ENCODE measurements around the gene OR52K1. TPM values are rescaled to one million over a fixed set of nuclear protein-coding genes. Genes with fewer than 3 reads are reported as not detected.
"Not testable (repeated sequence)": the region's sequence is repeated elsewhere in the genome, so short reads cannot be mapped to it uniquely, and the experiment has no call there.

OR52K1 gene
- 0.25 TPM for polyA plus RNA-seq (ENCODE audit: insufficient read length)
- long read RNA-seq, donor 1 = 0 reads
- long read RNA-seq, donor 2 = 0 reads
- long read RNA-seq, donor 3 = 0 reads
- long read RNA-seq, donor 4 = 0 reads
- long read RNA-seq, donor 5 = 0 reads
- long read RNA-seq, donor 6 = 0 reads
- long read RNA-seq, donor 7 = 0 reads
- long read RNA-seq, donor 8 = 0 reads

DNA sequence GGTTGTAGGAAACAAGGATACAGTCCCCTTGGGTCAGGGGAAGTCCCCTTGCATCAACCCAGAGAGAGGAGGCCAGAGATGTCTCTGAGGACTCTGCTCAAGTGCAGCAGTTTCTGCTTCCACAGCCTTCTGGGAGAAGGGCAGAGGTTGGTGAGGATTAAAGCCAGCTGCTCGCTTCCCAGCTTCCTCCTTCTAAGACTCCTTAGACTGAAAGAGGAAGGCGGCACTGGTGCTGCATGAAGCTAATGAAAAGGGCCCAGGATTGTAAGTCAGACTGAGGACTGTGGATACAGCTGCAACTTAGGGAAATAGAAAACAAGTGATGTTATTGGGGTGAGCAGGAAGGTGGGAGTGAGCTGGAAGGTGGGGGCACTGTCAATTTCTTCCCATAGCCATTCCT lies at the start of gene OR52K1:
Gene OR52K1, plus strand, starts transcription at position 202 of the 400 bp plus-strand sequence. CDS start 6,255 bp downstream, outside the sequence.
- no peak for DNase-seq

- DNase-seq = no peak
Measured at GRCh38 chr11:4433856-4434255, 48.6 kb upstream of the OR52K1 start.

GRCh38 chr11:4436411-4436810 lies 46.0 kb upstream of the OR52K1 start:
- no peak for DNase-seq

- DNase-seq = no peak
Measured at GRCh38 chr11:4441515-4441914, 40.9 kb upstream of the OR52K1 start.

DNA sequence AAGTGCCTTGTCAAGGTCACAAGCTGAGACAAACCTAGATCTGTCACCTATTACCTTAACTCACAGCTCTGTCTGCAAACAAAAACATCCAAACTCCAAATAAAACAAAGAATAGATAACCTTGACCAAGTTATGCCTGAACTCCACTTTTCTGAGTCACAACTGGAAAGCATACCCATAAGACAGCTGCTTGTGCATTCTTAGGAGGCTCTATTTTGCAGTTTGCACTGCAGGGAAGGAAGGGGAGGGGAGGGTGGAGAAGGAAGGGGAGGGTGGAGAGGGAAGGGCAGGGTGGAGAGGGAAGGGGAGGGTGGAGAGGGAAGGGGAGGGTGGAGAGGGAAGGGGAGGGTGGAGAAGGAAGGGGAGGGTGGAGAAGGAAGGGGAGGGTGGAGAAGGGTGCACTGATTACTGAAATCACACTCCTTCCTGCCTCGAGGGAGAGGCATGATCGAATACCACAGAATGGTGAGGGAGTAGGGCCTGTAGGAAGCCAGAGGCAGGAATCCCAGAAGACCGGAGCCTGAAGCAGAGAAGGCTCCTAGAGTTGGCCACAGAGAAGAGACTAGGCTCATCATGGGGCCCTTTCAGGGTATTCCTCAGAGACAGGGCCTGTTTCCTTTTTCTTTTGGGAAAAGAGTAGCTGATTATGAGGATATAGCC lies 39.1 kb upstream of the OR52K1 start:
- no peak for DNase-seq

DNA sequence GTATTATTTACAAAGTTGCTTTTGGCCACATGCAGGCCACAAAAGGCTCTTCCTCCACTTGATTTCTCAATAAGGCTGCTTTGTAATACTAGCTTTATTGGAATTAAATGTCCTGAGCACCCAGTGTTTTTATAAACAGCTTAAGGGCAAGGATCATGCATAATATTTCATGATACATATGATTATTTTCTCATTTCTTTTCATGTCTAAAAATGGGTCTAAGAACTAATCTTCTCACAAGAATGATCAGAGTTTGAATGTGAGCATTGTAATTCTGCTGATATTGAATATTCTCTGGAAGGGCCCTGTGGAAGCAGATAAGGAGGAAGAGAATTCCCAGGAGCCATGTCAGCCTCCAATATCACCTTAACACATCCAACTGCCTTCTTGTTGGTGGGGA lies 33.5 kb upstream of the OR52K1 start, which contains the start of gene OR52K2:
Gene OR52K2, plus strand, starts transcription at position 301 of the 400 bp plus-strand sequence. Its CDS starts 45 bp downstream, at position 346.
- DNase-seq = no peak

DNA sequence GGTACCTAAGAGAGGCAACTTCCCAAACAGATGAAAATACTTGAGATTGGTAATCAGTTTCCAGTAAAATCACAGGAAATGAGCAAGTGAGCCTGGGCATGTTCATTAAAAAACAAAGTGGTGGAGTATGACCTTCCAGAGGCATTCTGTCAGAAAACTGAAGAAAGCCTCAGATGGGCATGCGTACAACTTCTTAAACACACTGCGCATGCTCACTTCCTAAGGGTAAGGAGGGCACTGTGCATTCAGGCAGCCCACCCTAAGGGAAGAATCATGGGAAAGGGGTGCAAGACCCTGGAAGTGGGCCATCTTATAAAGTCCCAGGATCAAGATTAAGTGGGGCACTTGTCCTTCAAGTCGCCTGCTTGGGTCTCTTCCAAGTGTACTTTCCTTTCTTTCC lies 29.3 kb upstream of the OR52K1 start:
- DNase-seq = no peak

DNA sequence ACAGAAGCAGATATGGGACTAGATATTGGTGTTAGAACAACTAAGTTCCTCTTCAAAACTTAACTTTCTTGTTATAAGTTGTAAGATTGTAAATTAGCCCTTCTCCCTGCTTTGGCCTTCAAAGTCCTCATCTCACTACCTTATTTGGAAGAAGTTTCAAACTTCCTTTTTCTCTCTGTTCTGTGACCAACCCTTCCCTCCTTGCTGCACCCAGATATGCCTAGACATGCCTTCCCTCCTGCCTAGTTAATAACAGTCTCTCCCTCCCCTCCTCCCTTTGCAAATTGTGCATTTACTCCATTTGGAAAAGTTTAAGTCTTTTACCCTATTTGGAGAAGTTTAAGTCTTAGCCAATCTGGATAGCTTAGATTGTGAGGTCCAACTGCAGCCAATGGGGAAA lies 28.4 kb upstream of the OR52K1 start:
- no peak for DNase-seq

- no peak for DNase-seq
Measured at GRCh38 chr11:4455419-4455818, 27.0 kb upstream of the OR52K1 start.

GRCh38 chr11:4459500-4459899 lies 22.9 kb upstream of the OR52K1 start:
- DNase-seq = no peak

GRCh38 chr11:4460151-4460550 lies 22.3 kb upstream of the OR52K1 start:
- no peak for DNase-seq

DNA sequence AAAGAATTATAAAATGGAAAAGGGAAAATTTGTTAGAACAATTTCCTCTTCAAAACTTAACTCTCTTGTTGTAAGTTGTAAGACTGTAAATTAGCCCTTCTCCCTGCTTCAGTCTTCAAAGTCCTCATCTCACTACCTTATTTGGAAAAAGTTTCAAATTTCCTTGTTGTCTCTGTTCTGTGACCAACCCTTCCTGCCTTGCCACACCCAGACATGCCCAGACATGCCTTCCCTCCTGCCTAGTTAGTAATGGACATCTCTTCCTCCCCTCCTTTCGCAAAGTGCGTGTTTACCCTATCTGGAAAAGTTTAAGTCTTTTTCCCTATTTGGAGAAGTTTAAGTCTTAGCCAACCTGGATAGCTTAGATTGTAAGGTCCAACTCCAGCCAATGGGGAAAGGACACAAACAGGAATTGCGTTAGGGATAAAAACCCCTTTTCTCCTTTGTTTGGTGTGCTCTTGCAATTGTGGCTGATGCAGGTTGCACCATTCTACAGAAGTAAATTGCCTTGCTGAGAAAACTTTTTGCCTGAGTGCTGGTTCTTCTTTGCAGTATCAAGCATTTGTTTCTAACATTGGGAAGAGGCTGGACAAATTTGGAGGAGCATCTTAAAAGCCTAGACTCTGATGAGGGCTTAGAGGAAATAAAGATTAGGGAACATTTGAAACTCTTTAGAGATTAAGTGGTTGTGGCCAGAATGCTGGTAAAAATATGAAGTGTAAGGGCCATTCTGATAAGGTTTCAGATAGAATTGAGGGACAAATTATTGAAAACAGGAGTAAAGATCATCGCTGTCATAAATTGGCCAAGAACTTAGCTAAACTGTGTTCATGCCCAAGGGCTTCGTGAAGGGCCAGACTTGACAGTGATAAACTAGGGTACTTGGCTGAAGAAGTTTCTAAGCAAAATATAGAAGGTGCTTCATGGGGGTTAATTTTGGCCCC lies 18.0 kb upstream of the OR52K1 start:
- DNase-seq = no peak

DNA sequence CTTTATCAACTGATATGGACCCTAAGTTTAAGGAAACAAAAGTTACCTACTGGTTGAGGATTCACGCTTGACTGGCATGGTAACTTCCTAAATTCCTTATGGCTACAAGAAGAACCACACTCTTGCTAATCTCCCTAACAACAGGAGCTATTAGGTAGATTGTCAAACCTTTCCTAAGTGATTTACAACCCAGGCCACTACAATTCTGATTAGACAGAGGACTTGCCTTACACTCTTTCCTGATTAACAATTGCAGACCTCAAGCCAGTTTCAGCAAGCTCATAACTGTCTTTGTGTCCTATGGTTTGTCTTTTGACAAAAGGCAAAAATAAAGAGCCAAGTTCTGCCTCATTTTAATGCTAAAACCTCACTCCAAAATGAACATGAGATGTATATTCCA lies 17.0 kb upstream of the OR52K1 start:
- DNase-seq = no peak

DNA sequence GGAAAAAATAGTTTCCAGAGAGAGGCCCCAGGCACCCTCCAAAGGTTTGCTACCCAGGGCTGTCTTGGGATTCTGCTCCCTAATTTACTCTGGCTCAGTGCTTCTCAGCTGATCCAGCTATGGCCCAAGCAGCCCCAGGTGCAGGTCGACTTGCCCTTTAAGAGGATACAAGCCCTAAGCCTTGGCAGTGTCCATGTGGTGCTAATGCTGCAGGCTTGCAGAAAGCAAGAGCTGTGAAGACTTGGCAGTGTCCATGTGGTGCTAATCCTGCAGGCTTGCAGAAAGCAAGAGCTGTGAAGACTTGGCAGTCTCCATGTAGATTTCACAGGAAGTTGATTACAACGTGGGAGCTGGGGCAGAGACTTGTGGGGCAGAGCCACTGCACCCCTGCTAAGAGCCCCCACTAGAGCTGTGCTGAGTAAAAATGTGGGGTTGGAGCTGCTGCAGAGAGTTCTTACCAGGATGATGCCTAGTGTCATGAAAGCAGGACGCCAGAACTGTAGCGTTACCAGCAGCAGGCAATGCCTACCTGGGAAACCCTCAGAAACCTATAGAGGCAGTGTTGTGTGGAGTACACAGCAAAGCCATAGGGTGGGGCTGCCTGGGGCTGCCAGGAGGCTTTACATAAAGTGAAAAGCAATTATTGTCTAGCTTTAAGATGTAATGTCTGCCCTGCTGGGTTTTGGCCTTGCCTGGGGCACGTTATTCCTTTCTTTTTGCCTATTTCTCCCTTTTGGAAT lies 16.1 kb upstream of the OR52K1 start:
- no peak for DNase-seq

DNA sequence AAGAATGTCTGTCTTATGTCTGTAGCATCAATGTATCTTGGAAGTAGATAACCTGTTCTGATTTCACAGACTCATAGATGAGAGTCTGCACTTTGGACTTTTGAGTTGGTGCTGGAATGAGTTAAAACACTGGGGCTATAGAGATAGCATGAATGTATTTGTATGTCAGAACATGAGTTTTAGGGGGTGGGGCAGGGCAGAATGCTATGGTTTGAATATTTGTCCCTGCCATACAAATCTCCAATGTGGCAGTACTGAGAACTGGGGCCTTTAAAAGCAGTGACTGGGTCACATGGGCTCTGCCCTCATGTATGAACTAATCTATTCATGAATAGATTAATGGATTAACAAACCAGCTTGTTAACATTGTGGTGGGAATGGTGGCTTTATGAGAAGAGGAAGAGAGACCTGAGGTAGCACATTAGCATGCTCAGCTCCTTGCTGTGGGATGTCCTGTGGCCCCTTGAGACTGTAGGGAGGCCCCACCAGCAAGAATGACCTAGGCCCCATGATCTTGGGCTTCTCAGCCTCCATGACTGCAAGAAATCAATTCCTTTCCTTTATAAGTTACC lies 15.5 kb upstream of the OR52K1 start:
- DNase-seq = no peak

DNA sequence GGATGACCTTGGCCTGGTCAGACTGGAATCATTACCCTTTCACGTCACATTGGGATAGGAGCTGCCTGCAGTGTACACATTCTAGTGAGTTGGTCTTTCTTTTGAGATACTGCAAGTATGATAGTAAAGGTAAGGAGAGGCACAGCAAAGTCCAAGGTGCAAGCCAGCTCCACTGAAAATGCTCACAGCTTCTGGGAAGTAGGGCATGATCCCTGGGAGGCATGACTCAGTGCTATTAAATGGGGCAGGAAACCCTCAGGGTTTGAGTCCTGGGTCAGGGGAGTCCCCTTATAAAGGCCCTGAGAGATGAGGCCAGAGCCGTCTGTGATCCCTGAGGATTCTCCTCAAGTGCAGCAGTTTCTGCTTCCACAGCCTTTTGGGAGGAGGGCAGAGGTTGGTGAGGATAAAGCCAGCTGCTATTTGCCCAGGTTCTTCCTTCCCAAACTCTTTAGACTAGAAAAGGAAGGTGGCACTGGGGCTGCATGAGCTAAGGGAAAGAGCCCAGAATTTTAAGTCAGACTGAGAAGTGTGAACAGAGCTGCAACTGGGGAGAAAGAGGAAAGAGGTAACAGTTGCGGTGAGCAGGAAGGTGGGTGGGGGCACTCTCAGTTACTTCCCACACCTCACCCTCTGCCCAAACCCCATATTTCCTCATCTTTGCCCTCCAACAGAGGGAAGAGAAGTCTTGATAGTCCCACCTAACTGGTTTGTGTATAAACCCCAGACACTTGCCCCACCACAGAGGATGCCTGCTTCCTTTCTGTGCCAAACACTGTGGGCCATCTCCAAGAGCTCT lies 14.4 kb upstream of the OR52K1 start:
- no peak for DNase-seq

- no peak for DNase-seq
Measured at GRCh38 chr11:4479644-4480043, 2.8 kb upstream of the OR52K1 start.

DNA sequence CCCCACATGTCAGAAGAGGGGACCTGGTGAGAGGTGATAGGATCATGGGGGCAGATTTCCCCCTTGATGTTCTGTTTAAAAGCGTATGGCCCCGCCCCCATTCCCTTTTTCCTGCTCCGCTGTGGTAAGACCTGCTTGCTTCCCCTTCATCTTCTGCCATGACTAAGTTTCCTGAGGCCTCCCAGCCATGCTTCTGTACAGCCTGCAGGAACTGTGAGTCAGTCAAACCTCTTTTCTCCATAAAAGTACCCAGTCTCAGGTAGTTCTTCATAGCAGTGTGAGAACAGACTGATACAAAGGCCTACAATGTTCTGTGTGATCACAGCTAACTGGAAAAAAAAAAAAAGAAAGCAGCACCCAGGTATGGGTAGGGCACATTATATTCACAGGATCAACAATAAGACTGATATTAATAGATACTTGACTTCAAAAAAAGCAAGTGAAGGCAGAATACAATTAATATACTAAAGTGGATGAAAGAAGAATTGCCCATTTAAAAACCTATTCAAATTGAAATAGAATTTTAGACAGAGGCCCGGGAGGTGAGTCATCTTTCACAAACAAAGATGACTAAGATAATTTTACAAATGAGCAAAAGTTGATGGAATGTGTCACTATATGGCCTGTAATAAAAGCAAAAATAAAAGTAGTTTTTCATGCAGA lies 1.7 kb upstream of the OR52K1 start:
- DNase-seq = no peak

- DNase-seq = no peak
Measured at GRCh38 chr11:4481240-4481582, 1.2 kb upstream of the OR52K1 start.

- DNase-seq = no peak
Measured at GRCh38 chr11:4484310-4484709, 1.9 kb downstream of the OR52K1 start.

DNA sequence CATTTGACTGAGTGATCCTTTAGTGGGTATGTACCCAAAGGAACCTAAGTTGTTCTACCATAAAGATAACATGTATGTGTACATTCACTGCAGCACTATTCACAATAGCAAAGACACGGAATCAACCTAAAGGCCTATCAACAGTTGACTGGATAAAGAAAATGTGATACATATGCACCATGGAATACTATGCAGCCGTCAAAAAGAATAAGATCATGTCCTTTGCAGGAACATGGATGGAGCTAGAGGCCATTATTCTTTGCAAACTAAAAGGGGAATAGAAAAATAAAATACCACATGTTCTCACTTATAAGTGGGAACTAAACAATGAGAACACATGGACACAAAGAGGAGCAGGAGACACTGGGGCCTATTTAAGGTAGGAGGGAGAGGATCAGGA lies 9.0 kb downstream of the OR52K1 start:
- DNase-seq = not testable (repeated sequence)
